ENCODE results near the gene DNMT3A. TPM values are rescaled to one million over a fixed set of nuclear protein-coding genes. Genes with fewer than 3 reads are reported as not detected.

The DNMT3A gene
- polyA plus RNA-seq, 2 donors: 5.0 to 7.3 TPM

- Histone ChIP-seq H3K27ac (ENCODE audit: low read depth in 2 of 2, low read length in 1 of 2) (no peak overlapping the region), H3K4me3 (ENCODE audit: low read depth in 1 of 2, low read length in 2 of 2) (no peak overlapping the region), H3K27me3 (ENCODE audit: control insufficient read depth in 1 of 2, insufficient read depth in 2 of 2, low read length in 2 of 2) (no peaks in the 10 kb centered on the region), H3K9me3 (ENCODE audit: control insufficient read depth in 2 of 2, insufficient read depth in 1 of 2, low read depth in 1 of 2, low read length in 1 of 2) (no peaks in the 10 kb centered on the region), H3K36me3 (ENCODE audit: control insufficient read depth in 2 of 2, insufficient read depth in 2 of 2, low read length in 1 of 2) (no peaks in the 10 kb centered on the region), H3K4me1 (ENCODE audit: control insufficient read depth in 2 of 2, insufficient read depth in 2 of 2, low read length in 1 of 2) (peaks cover 6 to 15% of the 10 kb centered on the region in 2 donors)
- 94 to 95% methylated on average over 5 of the region's 5 CpGs for WGBS, 2 donors
These were observed 38.3 kb upstream of the DNMT3A start for GRCh38 chr2:25380023-25380422.

- Histone ChIP-seq H3K27me3 (ENCODE audit: control insufficient read depth in 1 of 2, insufficient read depth in 2 of 2, low read length in 2 of 2) (no peaks in the 10 kb centered on the region), H3K36me3 (ENCODE audit: control insufficient read depth in 2 of 2, insufficient read depth in 2 of 2, low read length in 1 of 2) (no peaks in the 10 kb centered on the region), H3K9me3 (ENCODE audit: control insufficient read depth in 2 of 2, insufficient read depth in 1 of 2, low read depth in 1 of 2, low read length in 1 of 2) (no peaks in the 10 kb centered on the region), H3K4me1 (ENCODE audit: control insufficient read depth in 2 of 2, insufficient read depth in 2 of 2, low read length in 1 of 2) (peaks cover 6 to 15% of the 10 kb centered on the region in 2 donors), H3K27ac (ENCODE audit: low read depth in 2 of 2, low read length in 1 of 2) (no peak overlapping the region), H3K4me3 (ENCODE audit: low read depth in 1 of 2, low read length in 2 of 2) (no peak overlapping the region)
- 92 to 93% methylated on average over 6 of the region's 6 CpGs for WGBS, 2 donors
These were observed 37.8 kb upstream of the DNMT3A start for GRCh38 chr2:25379535-25379934.

DNA sequence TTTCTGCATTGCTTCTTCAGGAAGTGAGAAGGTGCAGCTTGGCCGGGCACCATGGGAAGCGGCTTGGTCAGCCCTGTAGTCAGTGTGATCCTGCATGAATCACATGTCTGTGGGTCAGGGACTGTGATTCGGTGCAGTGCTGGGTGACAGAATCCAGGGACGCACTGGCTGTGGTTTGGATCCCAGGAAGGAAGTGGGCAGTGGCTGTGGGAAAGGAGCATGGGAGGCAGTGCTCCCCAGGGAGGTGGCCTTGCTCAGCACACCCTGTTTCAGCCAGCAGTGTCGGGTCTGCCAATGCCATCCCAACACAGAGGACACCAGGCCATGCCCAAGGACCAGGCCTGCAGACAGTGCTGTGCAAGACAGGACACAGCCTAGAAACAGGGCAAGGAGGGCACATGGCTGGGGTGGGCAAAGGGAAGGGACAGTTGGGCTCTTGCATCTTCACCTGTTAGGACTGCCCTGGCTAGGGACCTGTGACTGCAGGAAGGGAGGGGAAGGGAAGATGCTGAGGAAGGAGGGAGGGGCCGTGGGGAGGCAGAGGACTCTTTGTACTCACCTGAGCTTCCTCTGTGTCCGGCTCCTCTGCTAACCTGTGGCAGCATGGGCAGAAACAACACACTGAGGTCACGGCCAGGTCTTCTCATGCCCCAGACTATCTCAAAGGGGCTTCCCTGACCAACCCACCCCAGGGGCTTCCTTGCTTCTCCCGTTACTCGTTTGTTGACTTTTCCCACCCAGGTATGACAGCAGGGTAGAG lies 37.2 kb upstream of the DNMT3A start:
- H3K4me3 ChIP-seq (ENCODE audit: low read depth in 1 of 2, low read length in 2 of 2): no peak overlapping the region
- H3K36me3 ChIP-seq (ENCODE audit: control insufficient read depth in 2 of 2, insufficient read depth in 2 of 2, low read length in 1 of 2): no peaks in the 10 kb centered on the region
- WGBS, 2 donors: 69 to 85% methylated on average over 10 of the region's 10 CpGs
- H3K4me1 ChIP-seq (ENCODE audit: control insufficient read depth in 2 of 2, insufficient read depth in 2 of 2, low read length in 1 of 2): peaks cover 6 to 15% of the 10 kb centered on the region in 2 donors
- no peaks in the 10 kb centered on the region for H3K9me3 ChIP-seq (ENCODE audit: control insufficient read depth in 2 of 2, insufficient read depth in 1 of 2, low read depth in 1 of 2, low read length in 1 of 2)
- H3K27me3 ChIP-seq (ENCODE audit: control insufficient read depth in 1 of 2, insufficient read depth in 2 of 2, low read length in 2 of 2): no peaks in the 10 kb centered on the region
- no peak overlapping the region for H3K27ac ChIP-seq (ENCODE audit: low read depth in 2 of 2, low read length in 1 of 2)

DNA sequence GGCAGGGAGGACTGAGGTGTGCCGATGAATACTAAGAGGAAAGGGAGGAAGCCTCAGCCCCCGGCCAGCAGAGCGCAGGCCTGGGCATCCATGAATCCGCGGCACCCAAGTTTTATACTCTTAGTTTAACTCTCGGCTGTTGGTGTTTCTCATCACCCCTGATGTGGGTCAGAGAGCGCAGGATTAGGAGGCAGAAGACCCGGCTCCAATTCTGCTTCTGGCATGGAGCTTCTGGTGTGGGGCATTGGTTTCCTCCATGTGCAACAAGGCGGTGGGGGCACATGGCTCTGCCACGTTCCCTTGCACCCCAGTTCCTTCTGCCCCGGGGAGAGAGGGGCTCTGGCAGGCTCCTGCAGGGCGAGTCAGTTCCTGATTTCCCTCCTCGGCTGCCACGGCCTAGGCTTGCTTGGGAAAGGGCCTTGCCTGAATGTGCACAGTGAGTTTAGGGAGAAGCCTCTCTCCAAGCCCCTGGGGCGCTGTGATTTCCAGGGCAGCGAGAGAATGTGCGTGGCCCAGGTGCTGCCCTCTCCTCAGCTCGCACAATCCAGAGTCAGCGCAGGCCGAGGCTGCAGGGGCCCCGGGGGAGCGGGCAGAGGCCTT lies 36.2 kb upstream of the DNMT3A start:
- H3K27me3 ChIP-seq (ENCODE audit: control insufficient read depth in 1 of 2, insufficient read depth in 2 of 2, low read length in 2 of 2): no peaks in the 10 kb centered on the region
- H3K36me3 ChIP-seq (ENCODE audit: control insufficient read depth in 2 of 2, insufficient read depth in 2 of 2, low read length in 1 of 2): no peaks in the 10 kb centered on the region
- no peaks in the 10 kb centered on the region for H3K9me3 ChIP-seq (ENCODE audit: control insufficient read depth in 2 of 2, insufficient read depth in 1 of 2, low read depth in 1 of 2, low read length in 1 of 2)
- H3K4me1 ChIP-seq (ENCODE audit: control insufficient read depth in 2 of 2, insufficient read depth in 2 of 2, low read length in 1 of 2): peaks cover 6 to 20% of the 10 kb centered on the region in 2 donors
- H3K4me3 ChIP-seq (ENCODE audit: low read depth in 1 of 2, low read length in 2 of 2): no peak overlapping the region
- WGBS, 2 donors: 58 to 75% methylated on average over 22 of the region's 22 CpGs
- H3K27ac ChIP-seq (ENCODE audit: low read depth in 2 of 2, low read length in 1 of 2): peak overlapping the region in 1 of 2 donors; percentile 2

DNA sequence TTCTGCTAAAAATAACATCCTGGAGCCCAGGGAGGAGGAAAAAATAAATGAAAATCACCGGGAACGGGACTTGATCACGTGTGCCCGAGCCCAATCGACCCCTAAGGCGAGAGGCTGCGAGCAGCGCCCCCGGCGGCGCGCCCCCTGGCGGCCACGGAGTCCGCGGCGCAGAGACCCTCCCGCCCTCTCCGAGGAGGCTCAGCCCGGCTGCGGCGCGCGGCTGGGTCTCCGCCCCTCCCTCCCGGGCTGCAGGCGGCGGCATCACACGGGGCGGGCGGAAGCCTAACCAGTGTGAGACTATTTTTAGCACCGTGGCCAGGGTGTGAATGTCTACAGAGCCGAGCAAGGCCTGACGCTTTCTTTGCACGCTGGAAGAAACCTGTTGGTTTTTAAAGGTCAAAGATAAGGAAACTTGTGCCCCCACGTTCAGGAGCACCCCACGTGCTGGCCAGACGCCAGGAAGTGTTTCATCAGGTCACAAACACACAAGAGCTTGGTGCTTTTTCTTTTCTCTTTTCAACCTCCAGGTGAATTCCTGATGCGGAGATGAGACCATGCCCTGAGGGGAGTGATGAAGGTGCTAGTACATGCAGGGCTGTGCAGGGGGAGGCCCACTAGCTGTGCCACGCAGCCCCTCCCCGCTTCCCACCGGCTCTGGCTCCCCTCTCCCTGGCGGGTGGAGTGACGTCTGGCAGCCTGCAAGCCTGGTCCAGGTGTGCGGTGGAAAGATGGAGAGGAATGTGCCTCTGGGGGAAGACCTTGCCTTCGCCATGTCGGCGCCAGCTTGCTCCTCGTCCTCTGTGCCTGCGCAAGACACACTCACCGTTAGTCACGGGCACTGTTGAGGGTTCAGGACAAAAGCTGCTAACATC lies 35.3 kb upstream of the DNMT3A start:
- Histone ChIP-seq H3K27ac (ENCODE audit: low read depth in 2 of 2, low read length in 1 of 2) (peak overlapping the region; percentile 51 to 80), H3K4me3 (ENCODE audit: low read depth in 1 of 2, low read length in 2 of 2) (no peak overlapping the region), H3K27me3 (ENCODE audit: control insufficient read depth in 1 of 2, insufficient read depth in 2 of 2, low read length in 2 of 2) (no peaks in the 10 kb centered on the region), H3K36me3 (ENCODE audit: control insufficient read depth in 2 of 2, insufficient read depth in 2 of 2, low read length in 1 of 2) (no peaks in the 10 kb centered on the region), H3K4me1 (ENCODE audit: control insufficient read depth in 2 of 2, insufficient read depth in 2 of 2, low read length in 1 of 2) (peaks cover 6 to 20% of the 10 kb centered on the region in 2 donors), H3K9me3 (ENCODE audit: control insufficient read depth in 2 of 2, insufficient read depth in 1 of 2, low read depth in 1 of 2, low read length in 1 of 2) (no peaks in the 10 kb centered on the region)
- 9 to 10% methylated on average over 40 to 52 of the region's 52 CpGs for WGBS, 2 donors

DNA sequence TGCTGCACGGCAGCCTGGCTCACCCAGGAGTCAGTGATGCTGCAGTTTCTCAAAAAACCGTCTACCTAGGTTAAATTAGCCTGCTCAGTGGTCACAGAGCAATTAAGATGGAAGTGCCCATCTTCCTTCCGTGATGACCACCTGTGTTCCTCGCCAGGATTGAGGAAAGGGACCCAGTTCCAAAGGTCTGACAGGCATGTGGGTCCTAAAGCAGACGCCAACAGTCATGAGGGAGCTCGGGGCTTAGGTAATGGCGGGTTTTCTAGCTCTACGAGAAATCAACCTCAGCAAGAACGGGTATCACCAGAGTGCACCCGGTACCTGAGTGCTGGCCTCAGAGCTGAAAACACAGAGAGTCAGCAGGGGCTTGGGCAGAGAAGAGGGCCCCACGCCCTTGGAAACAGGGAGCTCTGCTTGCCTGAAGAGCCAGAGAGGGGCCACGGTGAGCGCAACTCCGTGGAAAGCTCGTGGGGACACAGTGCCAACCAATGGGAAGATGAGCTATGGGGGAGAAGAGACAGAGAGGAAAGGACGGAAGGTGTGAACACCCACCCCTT lies 34.3 kb upstream of the DNMT3A start:
- no peak overlapping the region for H3K4me3 ChIP-seq (ENCODE audit: low read depth in 1 of 2, low read length in 2 of 2)
- no peaks in the 10 kb centered on the region for H3K36me3 ChIP-seq (ENCODE audit: control insufficient read depth in 2 of 2, insufficient read depth in 2 of 2, low read length in 1 of 2)
- no peak overlapping the region for H3K27ac ChIP-seq (ENCODE audit: low read depth in 2 of 2, low read length in 1 of 2)
- H3K27me3 ChIP-seq (ENCODE audit: control insufficient read depth in 1 of 2, insufficient read depth in 2 of 2, low read length in 2 of 2): no peaks in the 10 kb centered on the region
- H3K4me1 ChIP-seq (ENCODE audit: control insufficient read depth in 2 of 2, insufficient read depth in 2 of 2, low read length in 1 of 2): peaks cover 6 to 20% of the 10 kb centered on the region in 2 donors
- 75 to 81% methylated on average over 16 of the region's 16 CpGs for WGBS, 2 donors
- H3K9me3 ChIP-seq (ENCODE audit: control insufficient read depth in 2 of 2, insufficient read depth in 1 of 2, low read depth in 1 of 2, low read length in 1 of 2): no peaks in the 10 kb centered on the region

DNA sequence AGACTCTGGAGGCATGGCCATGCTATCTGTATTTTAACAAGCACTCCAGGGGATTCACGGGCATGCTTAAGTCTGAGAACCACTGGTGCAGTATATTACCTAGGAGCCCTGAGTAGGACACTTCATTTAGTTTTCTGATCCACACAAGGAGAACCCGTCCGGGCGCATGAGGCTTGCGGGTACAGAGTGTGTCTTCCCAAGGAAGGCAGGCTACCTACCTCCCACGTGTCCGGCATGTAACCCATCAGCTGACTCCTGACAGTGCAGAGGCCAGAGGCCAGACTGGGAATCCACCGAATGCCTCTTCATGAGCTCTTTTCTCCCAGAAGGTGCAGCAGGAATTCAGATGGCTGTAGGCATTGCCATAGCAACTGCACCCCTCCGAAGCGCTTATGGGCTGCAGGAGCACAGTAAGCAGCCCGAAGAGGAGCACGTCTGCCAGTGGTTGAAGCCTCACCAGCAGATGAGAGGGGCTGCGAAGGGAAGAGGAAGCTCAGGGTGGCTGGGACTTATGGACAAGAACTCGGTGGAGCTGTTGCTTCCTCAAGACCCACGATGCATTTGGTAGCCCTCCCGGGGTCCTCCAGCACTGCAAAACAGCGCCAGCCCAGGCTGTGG lies 33.8 kb upstream of the DNMT3A start:
- Histone ChIP-seq H3K4me3 (ENCODE audit: low read depth in 1 of 2, low read length in 2 of 2) (no peak overlapping the region), H3K27me3 (ENCODE audit: control insufficient read depth in 1 of 2, insufficient read depth in 2 of 2, low read length in 2 of 2) (no peaks in the 10 kb centered on the region), H3K4me1 (ENCODE audit: control insufficient read depth in 2 of 2, insufficient read depth in 2 of 2, low read length in 1 of 2) (peaks cover 6 to 20% of the 10 kb centered on the region in 2 donors), H3K36me3 (ENCODE audit: control insufficient read depth in 2 of 2, insufficient read depth in 2 of 2, low read length in 1 of 2) (no peaks in the 10 kb centered on the region), H3K27ac (ENCODE audit: low read depth in 2 of 2, low read length in 1 of 2) (no peak overlapping the region), H3K9me3 (ENCODE audit: control insufficient read depth in 2 of 2, insufficient read depth in 1 of 2, low read depth in 1 of 2, low read length in 1 of 2) (no peaks in the 10 kb centered on the region)
- 92 to 93% methylated on average over 17 of the region's 17 CpGs for WGBS, 2 donors

GRCh38 chr2:25374827-25375226 lies 33.1 kb upstream of the DNMT3A start:
- Histone ChIP-seq H3K4me1 (ENCODE audit: control insufficient read depth in 2 of 2, insufficient read depth in 2 of 2, low read length in 1 of 2) (peaks cover 6 to 20% of the 10 kb centered on the region in 2 donors), H3K27ac (ENCODE audit: low read depth in 2 of 2, low read length in 1 of 2) (no peak overlapping the region), H3K36me3 (ENCODE audit: control insufficient read depth in 2 of 2, insufficient read depth in 2 of 2, low read length in 1 of 2) (no peaks in the 10 kb centered on the region), H3K9me3 (ENCODE audit: control insufficient read depth in 2 of 2, insufficient read depth in 1 of 2, low read depth in 1 of 2, low read length in 1 of 2) (no peaks in the 10 kb centered on the region), H3K27me3 (ENCODE audit: control insufficient read depth in 1 of 2, insufficient read depth in 2 of 2, low read length in 2 of 2) (no peaks in the 10 kb centered on the region), H3K4me3 (ENCODE audit: low read depth in 1 of 2, low read length in 2 of 2) (no peak overlapping the region)
- WGBS, 2 donors: 96 to 98% methylated on average over 5 of the region's 5 CpGs

- 95 to 98% methylated on average over 4 of the region's 4 CpGs for WGBS, 2 donors
- no peak overlapping the region for H3K4me3 ChIP-seq (ENCODE audit: low read depth in 1 of 2, low read length in 2 of 2)
These were observed 32.7 kb upstream of the DNMT3A start for GRCh38 chr2:25374411-25374810.

More at GRCh38 chr2:25374411-25374810, 32.7 kb upstream of the DNMT3A start:
- H3K4me1 ChIP-seq (ENCODE audit: control insufficient read depth in 2 of 2, insufficient read depth in 2 of 2, low read length in 1 of 2): peaks cover 6 to 20% of the 10 kb centered on the region in 2 donors
- no peaks in the 10 kb centered on the region for H3K9me3 ChIP-seq (ENCODE audit: control insufficient read depth in 2 of 2, insufficient read depth in 1 of 2, low read depth in 1 of 2, low read length in 1 of 2)
- no peak overlapping the region for H3K27ac ChIP-seq (ENCODE audit: low read depth in 2 of 2, low read length in 1 of 2)
- no peaks in the 10 kb centered on the region for H3K27me3 ChIP-seq (ENCODE audit: control insufficient read depth in 1 of 2, insufficient read depth in 2 of 2, low read length in 2 of 2)
- no peaks in the 10 kb centered on the region for H3K36me3 ChIP-seq (ENCODE audit: control insufficient read depth in 2 of 2, insufficient read depth in 2 of 2, low read length in 1 of 2)
